ENCODE results near the gene FAM20B. TPM values are rescaled to one million over a fixed set of nuclear protein-coding genes. Genes with fewer than 3 reads are reported as not detected.

The FAM20B gene
- total and polyA plus RNA-seq, 2 of the 13 experiments (the other 11 are each of a cell fraction or from before 2014, with no cell fraction given), result 13.8 to 26.9 TPM

DNA sequence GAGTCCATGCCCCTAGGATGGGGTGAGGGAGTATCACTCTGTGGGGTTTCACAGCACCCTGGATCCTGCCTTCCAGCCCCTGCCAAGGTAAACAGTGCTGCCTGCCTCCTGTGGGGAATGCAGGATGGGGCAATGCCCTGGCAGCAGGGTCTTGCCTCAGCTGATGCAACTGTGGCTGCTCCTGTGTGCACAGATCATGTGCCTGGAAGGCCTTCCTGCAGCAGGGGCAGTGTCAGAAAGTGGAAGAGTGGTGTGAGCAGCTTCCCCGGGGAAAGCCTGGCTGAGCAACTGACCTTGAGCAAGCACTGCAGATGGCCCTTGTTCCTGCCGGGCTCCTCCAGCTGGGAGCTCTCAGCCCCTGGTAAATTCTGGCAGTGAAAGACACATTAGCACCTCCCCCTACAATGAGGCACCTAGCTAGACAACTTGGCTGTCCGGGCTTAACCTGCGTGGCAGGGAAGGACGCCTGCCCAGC, 66.0 kb downstream of the FAM20B start (continued):
- TF ChIP-seq, protein P1, sequence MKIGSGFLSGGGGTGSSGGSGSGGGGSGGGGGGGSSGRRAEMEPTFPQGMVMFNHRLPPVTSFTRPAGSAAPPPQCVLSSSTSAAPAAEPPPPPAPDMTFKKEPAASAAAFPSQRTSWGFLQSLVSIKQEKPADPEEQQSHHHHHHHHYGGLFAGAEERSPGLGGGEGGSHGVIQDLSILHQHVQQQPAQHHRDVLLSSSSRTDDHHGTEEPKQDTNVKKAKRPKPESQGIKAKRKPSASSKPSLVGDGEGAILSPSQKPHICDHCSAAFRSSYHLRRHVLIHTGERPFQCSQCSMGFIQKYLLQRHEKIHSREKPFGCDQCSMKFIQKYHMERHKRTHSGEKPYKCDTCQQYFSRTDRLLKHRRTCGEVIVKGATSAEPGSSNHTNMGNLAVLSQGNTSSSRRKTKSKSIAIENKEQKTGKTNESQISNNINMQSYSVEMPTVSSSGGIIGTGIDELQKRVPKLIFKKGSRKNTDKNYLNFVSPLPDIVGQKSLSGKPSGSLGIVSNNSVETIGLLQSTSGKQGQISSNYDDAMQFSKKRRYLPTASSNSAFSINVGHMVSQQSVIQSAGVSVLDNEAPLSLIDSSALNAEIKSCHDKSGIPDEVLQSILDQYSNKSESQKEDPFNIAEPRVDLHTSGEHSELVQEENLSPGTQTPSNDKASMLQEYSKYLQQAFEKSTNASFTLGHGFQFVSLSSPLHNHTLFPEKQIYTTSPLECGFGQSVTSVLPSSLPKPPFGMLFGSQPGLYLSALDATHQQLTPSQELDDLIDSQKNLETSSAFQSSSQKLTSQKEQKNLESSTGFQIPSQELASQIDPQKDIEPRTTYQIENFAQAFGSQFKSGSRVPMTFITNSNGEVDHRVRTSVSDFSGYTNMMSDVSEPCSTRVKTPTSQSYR (CRISPR knock-in tag; IDR thresholded peaks at IDR 0.05; ENCODE audit: borderline replicate concordance), result peak; percentile 64
- TF ChIP-seq CCDC6 (CRISPR knock-in tag; IDR thresholded peaks at IDR 0.05) (peak; percentile 86), ZNF33A (CRISPR knock-in tag; IDR thresholded peaks at IDR 0.05; ENCODE audit: borderline replicate concordance) (no peak), ZNF543 (CRISPR knock-in tag; IDR thresholded peaks at IDR 0.05) (no peak), ZNF775 (CRISPR knock-in tag; IDR thresholded peaks at IDR 0.05; ENCODE audit: borderline replicate concordance) (no peak), MED13 (CRISPR knock-in tag; IDR thresholded peaks at IDR 0.05) (no peak), PCBP2 (optimal IDR thresholded peaks at IDR 0.05; ENCODE audit: low read depth, low read length, poor library complexity, severe bottlenecking) (no peak), ZBTB3 (CRISPR knock-in tag; IDR thresholded peaks at IDR 0.05; ENCODE audit: borderline replicate concordance, low read depth) (no peak), TEAD3 (CRISPR knock-in tag; optimal IDR thresholded peaks at IDR 0.05; ENCODE audit: borderline replicate concordance) (peak; percentile 73)
- TF ChIP-seq, protein P2, sequence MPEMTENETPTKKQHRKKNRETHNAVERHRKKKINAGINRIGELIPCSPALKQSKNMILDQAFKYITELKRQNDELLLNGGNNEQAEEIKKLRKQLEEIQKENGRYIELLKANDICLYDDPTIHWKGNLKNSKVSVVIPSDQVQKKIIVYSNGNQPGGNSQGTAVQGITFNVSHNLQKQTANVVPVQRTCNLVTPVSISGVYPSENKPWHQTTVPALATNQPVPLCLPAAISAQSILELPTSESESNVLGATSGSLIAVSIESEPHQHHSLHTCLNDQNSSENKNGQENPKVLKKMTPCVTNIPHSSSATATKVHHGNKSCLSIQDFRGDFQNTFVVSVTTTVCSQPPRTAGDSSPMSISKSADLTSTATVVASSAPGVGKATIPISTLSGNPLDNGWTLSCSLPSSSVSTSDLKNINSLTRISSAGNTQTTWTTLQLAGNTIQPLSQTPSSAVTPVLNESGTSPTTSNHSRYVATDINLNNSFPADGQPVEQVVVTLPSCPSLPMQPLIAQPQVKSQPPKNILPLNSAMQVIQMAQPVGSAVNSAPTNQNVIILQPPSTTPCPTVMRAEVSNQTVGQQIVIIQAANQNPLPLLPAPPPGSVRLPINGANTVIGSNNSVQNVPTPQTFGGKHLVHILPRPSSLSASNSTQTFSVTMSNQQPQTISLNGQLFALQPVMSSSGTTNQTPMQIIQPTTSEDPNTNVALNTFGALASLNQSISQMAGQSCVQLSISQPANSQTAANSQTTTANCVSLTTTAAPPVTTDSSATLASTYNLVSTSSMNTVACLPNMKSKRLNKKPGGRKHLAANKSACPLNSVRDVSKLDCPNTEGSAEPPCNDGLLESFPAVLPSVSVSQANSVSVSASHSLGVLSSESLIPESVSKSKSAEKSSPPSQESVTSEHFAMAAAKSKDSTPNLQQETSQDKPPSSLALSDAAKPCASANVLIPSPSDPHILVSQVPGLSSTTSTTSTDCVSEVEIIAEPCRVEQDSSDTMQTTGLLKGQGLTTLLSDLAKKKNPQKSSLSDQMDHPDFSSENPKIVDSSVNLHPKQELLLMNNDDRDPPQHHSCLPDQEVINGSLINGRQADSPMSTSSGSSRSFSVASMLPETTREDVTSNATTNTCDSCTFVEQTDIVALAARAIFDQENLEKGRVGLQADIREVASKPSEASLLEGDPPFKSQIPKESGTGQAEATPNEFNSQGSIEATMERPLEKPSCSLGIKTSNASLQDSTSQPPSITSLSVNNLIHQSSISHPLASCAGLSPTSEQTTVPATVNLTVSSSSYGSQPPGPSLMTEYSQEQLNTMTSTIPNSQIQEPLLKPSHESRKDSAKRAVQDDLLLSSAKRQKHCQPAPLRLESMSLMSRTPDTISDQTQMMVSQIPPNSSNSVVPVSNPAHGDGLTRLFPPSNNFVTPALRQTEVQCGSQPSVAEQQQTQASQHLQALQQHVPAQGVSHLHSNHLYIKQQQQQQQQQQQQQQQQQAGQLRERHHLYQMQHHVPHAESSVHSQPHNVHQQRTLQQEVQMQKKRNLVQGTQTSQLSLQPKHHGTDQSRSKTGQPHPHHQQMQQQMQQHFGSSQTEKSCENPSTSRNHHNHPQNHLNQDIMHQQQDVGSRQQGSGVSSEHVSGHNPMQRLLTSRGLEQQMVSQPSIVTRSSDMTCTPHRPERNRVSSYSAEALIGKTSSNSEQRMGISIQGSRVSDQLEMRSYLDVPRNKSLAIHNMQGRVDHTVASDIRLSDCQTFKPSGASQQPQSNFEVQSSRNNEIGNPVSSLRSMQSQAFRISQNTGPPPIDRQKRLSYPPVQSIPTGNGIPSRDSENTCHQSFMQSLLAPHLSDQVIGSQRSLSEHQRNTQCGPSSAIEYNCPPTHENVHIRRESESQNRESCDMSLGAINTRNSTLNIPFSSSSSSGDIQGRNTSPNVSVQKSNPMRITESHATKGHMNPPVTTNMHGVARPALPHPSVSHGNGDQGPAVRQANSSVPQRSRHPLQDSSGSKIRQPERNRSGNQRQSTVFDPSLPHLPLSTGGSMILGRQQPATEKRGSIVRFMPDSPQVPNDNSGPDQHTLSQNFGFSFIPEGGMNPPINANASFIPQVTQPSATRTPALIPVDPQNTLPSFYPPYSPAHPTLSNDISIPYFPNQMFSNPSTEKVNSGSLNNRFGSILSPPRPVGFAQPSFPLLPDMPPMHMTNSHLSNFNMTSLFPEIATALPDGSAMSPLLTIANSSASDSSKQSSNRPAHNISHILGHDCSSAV (CRISPR knock-in tag; IDR thresholded peaks at IDR 0.05; ENCODE audit: borderline replicate concordance), result no peak
- TF ChIP-seq, protein P3, sequence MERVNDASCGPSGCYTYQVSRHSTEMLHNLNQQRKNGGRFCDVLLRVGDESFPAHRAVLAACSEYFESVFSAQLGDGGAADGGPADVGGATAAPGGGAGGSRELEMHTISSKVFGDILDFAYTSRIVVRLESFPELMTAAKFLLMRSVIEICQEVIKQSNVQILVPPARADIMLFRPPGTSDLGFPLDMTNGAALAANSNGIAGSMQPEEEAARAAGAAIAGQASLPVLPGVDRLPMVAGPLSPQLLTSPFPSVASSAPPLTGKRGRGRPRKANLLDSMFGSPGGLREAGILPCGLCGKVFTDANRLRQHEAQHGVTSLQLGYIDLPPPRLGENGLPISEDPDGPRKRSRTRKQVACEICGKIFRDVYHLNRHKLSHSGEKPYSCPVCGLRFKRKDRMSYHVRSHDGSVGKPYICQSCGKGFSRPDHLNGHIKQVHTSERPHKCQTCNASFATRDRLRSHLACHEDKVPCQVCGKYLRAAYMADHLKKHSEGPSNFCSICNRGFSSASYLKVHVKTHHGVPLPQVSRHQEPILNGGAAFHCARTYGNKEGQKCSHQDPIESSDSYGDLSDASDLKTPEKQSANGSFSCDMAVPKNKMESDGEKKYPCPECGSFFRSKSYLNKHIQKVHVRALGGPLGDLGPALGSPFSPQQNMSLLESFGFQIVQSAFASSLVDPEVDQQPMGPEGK (CRISPR knock-in tag; IDR thresholded peaks at IDR 0.05), result peak; percentile 58; the same call in 1 of the 2 replicates
